Activated CD8-positive, alpha-beta memory T cell treated with anti-CD3 and anti-CD28 coated beads for 36 hours (primary cell): ENCODE measurements around the gene GTF2IRD1. TPM values are rescaled to one million over a fixed set of nuclear protein-coding genes. Genes with fewer than 3 reads are reported as not detected.
"Not testable (repeated sequence)": the region's sequence is repeated elsewhere in the genome, so short reads cannot be mapped to it uniquely, and the experiment has no call there.

Experiments used
- CTCF ChIA-PET: fragments of 350-600 bp; sonication (Branson Sonifier 250); formaldehyde crosslinking; loops from one replicate; lab custom pipeline; 2021; ENCODE audit warnings: antibody characterized with exemption; lab: Charles Lee
- POLR2A ChIA-PET: fragments of 350-600 bp; sonication (Branson Sonifier 250); formaldehyde crosslinking; loops from one replicate; lab custom pipeline; 2021; ENCODE audit warnings: antibody characterized with exemption; lab: Charles Lee
- total RNA-seq, 2 experiments: library from RNA; stranded (reverse); gene quantifications; one replicate each; pipeline ENCODE4 v1.2.3, GENCODE V29; 2021

Gene GTF2IRD1
- total RNA-seq, 2 experiments from 2014 or later, result 0.67 to 1.2 TPM

DNA sequence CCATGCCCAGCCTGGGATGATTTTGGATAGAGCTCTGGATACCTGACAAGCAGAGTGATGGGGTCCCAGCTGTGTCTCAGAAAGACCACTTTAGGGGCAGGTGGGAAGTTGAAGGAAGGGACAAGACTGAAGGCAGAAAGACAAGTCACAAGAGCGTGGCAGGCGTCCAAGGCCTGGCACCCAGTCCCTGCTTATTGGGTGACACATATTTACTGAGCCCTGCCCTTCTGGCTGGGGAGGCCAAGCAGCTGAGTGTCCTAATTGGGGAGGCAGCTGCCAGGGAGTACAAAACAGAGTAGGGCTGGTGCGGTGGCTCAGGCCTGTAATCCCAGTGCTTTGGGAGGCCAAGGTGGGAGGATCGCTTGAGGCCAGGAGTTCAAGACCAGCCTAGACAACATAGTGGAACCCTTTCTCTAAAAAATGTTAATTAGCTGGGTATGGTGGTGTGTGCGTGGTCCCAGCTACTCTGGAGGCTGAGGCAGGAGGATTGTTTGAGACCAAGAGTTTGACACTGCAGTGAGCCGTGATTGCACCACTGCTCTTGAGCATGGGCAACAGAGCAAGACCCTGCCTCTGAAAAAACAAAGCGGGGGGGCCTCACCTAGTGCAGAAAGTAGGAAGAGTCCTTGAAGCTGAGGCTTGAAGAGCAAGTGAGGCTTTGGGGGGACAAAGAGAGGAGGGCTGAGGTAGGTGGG lies 150.8 kb downstream of the GTF2IRD1 start:
- POLR2A ChIA-PET, result interaction anchor here (0.5 kb wide), 1 partner anchor 8 kb away, joined by 14 read pairs; no protein-coding TSS in a partner anchor
- CTCF ChIA-PET, result no interaction called here

- CTCF ChIA-PET, result interaction anchor here (0.6 kb wide), 1 partner anchor 9 kb away, joined by 3 read pairs; no protein-coding TSS in a partner anchor
- POLR2A ChIA-PET, result no interaction called here
Observed at GRCh38 chr7:74606101-74606908, 152.6 kb downstream of the GTF2IRD1 start.

GRCh38 chr7:74606909-74607510 lies 153.3 kb downstream of the GTF2IRD1 start:
- POLR2A ChIA-PET, result no interaction called here
- CTCF ChIA-PET, result interaction anchor here (0.7 kb wide), 1 partner anchor 37 kb away, joined by 3 read pairs; no protein-coding TSS in a partner anchor

DNA sequence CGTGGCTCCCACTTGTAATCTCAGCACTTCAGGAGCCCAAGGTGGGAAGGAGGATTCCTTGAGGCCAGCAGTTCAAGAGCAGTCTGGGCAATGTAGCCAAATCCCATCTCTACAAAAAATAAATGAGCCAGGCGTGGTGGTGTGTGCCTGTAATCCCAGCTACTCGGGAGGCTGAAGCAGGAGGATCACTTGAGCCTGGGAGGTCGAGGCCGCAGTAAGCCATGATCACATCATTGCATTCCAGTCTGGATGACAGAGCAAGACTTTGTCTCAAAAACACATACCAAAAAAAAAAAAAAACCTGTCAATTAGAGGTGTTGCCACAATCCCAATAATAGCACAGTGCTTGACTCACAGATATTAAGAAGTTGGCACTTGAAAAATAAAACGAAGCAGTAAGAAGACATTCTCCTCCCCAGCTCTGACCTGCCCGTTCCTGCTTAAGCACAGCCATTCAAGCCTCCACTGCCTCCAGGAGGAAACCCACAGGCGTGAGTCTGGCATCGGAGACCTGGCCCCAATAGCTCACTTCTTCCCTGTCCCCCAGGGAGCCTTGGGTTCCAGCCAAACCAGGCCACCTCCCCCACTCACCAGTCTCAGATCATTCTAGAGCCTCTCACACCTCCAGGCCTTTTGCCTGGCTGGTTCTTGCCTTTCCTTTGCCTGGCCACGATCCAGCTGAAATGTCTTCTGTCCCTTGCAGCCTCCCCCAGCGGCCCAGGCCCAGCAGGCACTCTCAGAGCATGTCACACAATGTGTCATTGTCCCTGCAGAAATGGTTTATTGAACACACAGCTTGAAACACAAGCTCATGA lies 158.5 kb downstream of the GTF2IRD1 start:
- ChIA-PET CTCF (no interaction called here), POLR2A (interaction anchor here (0.9 kb wide), 1 partner anchor 7 kb away, joined by 14 read pairs; no protein-coding TSS in a partner anchor)

DNA sequence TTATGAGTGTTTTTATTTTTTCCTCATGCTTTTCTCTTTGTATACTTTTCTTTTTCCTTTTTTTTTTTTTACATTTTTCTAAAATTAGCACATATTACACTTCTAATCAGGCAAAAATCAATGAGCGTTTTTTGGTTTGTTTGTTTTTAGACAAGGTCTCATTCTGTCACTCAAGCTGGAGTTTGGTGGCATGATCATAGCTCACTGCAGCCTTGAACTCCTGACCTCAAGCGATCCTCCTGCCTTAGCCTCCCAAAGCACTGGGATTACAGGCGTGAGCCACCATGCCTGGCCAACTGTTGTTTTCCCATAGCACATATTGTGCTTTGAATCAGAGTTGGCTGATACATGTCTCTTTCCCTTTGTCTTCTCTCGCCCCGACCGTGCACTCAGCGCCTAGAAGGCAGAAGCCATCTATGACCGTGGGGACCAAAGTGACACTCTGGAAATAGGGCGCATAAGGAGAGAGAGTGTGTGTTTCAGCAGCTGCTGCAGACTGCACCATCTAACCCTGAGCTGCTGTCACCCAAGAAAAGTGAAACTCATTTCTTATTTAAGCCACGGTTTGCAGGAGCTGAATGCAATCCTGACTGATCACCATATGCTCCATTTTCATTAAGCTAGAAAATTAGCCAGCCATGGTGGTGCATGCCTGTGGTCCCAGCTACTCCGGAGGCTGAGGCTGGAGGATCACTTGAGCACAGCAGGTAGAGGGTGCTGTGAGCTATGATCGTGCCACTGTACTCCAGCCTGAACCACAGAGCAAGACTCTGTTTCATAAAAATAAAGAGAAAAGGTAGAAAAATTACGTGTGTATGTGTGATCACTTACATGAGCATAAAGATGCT lies 162.5 kb downstream of the GTF2IRD1 start:
- ChIA-PET POLR2A (no interaction called here), CTCF (no interaction called here)

DNA sequence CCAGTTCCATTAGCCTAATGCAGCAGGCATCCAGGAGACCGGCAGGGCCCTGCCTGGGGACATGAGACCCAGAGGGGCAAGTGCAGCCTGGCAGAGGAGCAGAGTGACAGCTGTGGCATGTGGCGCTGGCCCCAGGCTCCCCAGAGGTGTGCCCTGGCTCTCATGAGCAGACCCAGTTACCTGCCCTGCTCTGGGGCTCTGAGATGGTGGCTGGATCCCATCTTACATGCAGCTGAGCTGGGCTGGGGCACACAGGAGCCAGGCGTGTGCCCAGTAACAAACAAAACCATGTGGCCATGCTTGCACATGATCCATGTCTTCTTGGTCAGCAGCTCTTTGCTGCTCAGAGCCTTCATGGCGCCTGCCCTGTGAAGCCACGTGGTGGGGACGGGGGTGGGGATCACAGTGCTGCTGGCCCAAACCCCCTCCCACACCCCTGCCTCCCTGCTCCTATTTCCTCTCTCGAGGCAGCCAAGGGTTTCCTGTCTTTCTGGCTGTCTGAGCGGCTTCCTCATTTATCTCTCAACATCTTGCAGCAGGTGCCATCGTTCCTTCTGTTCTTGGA lies 163.6 kb downstream of the GTF2IRD1 start:
- POLR2A ChIA-PET, result interaction anchor here (0.5 kb wide), 1 partner anchor 40 kb away, joined by 3 read pairs; the partner anchor contains the start of gene GTF2I
- CTCF ChIA-PET, result interaction anchor here (0.8 to 0.9 kb wide), 2 partner anchors 11 to 29 kb away, joined by 3 read pairs; no protein-coding TSS in a partner anchor

GRCh38 chr7:74619235-74619860 lies 165.6 kb downstream of the GTF2IRD1 start:
- ChIA-PET POLR2A (no interaction called here), CTCF (interaction anchor here (0.7 kb wide), 1 partner anchor 1469 kb away, joined by 3 read pairs; no protein-coding TSS in a partner anchor)

DNA sequence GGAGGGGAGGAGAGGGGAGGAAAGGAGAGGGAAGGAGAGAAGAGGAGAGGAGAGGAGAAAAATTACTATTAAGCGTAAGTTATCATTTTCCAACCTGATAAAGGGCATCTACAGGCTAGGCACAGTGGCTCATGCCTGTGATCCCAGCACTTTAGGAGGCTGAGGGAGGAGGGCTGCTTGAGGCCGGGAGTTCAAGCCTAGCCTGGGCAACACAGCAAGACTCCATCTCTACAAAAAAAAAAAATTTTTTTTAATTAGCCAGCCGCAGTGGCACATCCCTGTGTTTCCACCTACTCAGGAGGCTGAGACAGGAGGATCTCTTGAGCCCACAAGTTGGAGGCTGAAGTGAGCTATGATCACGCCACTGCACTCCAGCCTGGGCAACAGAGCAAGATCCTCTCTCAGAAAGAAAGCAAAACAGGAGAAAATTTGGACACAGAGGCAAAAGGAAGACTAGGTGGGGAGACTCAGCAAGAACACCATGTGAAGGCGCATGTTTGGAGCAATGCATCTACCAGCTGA lies 168.6 kb downstream of the GTF2IRD1 start:
- POLR2A ChIA-PET, result no interaction called here

DNA sequence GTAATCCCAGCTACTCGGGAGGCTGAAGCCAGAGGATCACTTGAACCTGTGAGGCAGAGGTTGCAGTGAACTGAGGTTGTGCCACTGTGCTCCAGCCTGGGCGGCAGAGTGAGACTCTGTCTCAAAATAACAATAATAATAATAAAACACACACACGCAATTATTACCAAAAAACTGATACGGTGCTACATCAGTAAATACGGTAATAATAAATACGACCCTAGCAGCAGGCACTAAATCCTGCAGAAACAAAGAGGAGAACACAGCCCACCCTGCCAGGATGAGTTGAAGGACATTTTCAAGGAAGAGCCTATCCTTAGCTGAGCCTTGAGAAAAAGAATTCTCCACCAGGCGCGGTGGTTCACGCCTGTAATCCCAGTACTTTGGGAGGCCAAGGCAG lies 169.4 kb downstream of the GTF2IRD1 start:
- ChIA-PET CTCF (interaction anchor here (0.6 kb wide), 1 partner anchor 19 kb away, joined by 3 read pairs; no protein-coding TSS in a partner anchor), POLR2A (no interaction called here)

More for the DNA sequence above, 168.6 kb downstream of the GTF2IRD1 start:
- CTCF ChIA-PET, result interaction anchor here (0.6 kb wide), 2 partner anchors 20 to 1169 kb away, joined by 3 to 4 read pairs; no protein-coding TSS in a partner anchor

GRCh38 chr7:74625446-74625845 lies 171.7 kb downstream of the GTF2IRD1 start:
- CTCF ChIA-PET, result interaction anchor here (1.4 kb wide), 1 partner anchor 95 kb away, joined by 4 read pairs; no protein-coding TSS in a partner anchor
- POLR2A ChIA-PET, result no interaction called here

- CTCF ChIA-PET, result interaction anchor here (0.9 kb wide), 1 partner anchor 11 kb away, joined by 3 read pairs; no protein-coding TSS in a partner anchor
Observed at GRCh38 chr7:74627661-74628411, 174.1 kb downstream of the GTF2IRD1 start.

DNA sequence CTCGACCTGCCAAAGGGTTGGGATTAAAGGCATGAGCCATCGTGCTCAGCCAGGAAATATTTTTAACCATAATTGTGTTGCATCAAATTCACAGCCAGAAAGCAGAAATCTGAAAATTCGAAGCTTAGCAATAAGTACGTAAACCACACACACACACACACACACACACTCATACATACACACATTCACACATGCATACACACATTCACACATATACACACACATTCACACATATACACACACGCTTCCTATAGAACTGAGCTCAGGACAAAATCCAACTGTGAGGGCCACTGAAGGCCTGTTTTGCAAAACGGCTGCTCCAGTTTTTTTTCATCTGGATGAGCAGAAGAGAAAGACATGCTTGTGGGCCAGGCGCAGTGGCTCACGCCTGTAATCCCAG lies 178.8 kb downstream of the GTF2IRD1 start:
- POLR2A ChIA-PET, result no interaction called here
- CTCF ChIA-PET, result no interaction called here

More at GRCh38 chr7:74627661-74628411, 174.1 kb downstream of the GTF2IRD1 start:
- POLR2A ChIA-PET, result interaction anchor here (0.5 kb wide), 1 partner anchor 26 kb away, joined by 3 read pairs; no protein-coding TSS in a partner anchor

GRCh38 chr7:74633451-74633921 lies 179.8 kb downstream of the GTF2IRD1 start:
- ChIA-PET POLR2A (no interaction called here), CTCF (no interaction called here)

DNA sequence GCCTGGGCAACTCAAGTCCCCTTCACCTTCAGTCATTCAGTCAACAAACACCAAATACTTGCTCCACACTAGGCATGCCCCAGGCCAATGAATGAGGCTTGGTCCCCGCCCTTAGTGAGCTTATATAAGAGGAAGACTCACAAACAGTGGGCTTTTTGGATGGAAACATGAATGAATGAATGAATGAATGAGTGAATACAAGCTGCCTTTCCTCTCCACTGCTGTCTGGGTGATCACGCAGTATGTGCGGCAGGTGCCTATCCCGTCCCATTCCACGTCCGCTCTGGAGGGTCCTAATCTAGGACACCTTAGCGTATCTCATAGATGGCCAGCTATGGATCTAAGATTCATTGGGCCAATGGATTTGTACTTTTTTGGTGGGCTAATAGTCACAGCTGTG lies 184.0 kb downstream of the GTF2IRD1 start:
- ChIA-PET POLR2A (no interaction called here), CTCF (no interaction called here)

DNA sequence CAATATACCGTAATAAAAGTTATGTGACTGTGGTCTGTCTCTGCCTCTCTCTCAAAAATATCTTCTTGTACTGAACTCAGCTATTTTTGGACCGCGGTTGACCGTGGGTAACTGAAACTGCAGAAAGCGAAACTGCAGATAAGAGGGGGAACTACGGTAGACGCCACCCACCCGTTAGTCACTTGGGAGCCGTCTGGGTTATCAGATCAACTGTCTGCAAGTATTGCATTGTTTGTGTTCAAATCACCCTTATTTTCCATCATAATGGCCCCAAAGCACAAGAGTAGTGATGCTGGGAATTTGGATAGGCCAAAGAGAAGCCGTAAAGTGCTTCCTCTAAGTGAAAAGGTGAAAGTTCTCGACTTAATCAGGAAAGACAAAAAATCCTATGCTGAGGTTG lies 196.3 kb downstream of the GTF2IRD1 start:
- POLR2A ChIA-PET, CTCF ChIA-PET: not testable (repeated sequence)
